HuH-7.5 (cell line): ENCODE measurements around the gene CDKN1B.

Source experiments
- DNase-seq: peaks from one replicate; pipeline ENCODE4 v3.0.0; 2011; ENCODE audit warnings: low spot score

CDKN1B gene

DNA sequence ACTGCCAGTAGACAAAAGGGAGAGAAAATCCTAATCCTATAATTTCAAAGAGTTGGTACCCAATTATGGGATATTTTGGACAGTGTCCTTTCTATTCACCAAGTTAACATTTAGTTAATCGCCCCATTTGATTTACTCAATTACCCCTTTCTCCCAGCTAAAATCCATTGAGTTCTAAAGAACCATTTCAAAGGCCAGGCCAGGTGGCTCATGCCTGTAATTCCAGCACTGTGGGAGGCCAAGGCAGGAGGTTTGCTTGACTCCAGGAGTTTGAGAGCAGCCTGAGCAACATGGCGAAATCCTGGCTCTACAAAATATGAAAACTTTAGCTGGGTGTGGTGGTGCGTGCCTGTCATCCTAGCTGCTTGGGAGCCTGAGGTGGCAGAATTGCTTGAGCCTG is 15.7 kb upstream of the CDKN1B start:
- no peak for DNase-seq

DNA sequence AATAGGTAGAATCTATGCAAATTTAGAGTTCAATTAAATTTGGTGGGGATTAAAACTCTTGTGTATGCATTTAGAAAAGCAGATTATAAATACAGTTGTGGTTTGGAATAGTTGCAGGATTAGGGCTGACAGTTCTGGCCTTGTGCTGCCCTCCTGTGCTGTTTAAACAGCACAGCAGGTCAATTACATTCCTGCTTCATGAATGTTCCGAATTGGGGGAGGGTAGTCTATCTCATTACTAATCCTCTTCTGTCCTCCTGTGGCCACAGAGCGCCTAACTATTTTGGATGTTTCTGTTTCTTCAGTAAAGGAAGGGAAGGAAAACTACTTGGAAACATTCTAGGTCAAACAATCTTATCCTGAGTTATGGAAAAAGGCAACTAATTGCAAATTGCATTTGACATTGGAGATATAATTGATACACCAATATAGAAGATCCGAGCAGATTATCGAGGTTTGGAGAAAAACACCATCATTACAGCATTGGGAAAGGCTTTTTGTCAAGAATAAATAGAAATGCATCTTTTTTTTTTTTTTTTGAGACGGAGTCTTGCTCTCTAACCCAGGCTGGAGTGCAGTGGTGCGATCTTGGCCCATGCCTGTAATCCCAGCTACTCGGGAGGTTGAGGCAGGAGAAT is 12.5 kb upstream of the CDKN1B start:
- no peak for DNase-seq

DNA sequence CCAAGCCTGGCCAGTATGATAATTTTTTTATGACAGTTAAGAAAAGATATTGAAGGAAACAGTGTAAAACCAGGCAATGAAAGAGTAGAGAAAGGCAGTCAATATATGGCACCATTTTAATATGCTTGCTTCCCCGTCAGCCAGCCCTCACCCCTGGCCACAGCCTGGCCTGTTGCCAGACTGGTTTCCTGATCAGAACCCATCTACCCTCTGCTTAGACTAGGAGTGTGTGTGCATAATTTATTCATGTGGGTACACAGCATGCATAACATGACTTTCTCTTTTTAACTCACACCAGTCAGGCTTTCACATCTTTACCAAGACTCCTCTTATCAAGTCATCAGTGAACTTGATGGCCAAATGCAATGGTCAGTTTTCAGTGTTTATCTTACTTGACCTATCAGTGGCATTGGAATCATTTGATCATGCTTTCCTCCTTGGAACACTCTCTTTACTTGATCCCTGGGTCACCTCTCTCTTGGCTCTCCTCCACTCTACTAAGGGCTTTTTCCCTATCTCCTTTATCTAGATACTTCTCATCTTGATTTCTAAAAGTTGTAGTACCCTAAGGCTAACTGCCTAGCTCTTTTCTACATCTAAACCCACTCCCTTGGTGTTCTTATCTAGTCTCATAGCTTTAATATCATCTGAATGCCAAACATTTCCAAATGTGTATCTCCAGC is 11.2 kb upstream of the CDKN1B start:
- DNase-seq, result no peak

DNA sequence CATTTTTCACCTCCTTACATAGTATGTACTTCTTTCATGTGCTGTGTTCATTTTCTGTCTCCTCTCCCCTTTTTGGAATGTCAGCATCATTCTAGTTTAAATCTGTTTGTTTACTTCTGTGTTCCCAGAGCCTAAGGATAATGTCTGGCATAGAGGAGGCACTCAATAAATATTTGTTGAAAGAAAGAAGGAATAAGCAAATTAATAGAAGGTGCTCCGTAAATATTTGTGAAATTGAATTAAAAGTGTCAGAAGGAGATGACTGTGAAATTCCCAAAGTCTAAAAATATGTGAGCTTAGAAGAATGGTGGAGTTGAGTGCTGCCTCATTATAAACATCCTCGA is 3.3 kb upstream of the CDKN1B start:
- no peak for DNase-seq

DNA sequence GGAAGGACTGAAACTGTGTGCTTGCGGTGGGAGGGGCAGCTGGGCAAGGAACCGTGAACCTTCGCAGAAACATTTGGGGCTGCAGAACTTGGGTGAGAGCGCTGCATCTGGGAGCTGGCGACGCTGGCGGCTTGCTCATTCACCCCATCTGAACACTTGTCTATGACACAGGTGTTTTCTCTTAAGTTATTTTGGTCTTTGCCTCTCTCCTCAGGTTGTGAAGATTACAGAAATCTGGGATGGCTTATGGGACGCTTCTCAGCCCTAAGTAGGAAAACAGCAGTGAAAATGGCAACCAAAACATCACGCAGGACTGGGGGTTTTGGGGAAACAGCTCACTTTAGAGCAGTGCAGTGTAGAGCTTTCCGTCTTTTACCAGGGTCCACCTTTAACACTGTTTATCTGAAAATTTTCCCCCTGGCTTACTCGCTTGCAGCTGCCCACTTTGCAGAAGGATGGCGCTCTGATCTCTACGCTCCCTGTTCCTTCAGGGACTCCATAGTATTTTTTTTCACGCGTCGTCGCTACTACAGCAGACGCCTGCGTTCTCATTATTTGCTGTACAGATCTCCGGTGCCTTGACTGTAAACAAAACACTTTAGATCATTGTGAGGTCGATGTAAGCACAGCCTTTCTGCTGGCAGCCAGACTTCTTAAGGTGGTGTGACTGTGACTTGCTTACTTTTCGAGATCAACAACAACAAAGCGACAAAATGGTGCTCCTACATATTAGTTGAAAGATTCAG is 2.7 kb upstream of the CDKN1B start:
- peak; percentile 15 for DNase-seq

DNA sequence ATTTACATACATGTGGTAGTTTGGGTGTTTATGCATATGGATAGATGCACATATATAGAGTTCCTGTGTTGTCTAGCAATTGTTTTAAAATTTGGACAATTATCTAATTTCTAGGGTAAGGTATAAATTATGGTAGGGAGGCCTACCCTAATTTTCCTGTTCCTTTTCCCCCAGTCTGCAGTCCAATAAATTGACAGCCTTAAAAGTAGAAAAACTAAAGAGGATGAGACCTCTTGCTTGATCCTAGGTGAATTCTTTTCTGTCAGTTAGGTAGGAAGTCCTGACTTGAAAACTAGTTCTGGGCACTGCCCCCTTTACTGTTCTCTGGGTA is 2.1 kb upstream of the CDKN1B start:
- no peak for DNase-seq

DNA sequence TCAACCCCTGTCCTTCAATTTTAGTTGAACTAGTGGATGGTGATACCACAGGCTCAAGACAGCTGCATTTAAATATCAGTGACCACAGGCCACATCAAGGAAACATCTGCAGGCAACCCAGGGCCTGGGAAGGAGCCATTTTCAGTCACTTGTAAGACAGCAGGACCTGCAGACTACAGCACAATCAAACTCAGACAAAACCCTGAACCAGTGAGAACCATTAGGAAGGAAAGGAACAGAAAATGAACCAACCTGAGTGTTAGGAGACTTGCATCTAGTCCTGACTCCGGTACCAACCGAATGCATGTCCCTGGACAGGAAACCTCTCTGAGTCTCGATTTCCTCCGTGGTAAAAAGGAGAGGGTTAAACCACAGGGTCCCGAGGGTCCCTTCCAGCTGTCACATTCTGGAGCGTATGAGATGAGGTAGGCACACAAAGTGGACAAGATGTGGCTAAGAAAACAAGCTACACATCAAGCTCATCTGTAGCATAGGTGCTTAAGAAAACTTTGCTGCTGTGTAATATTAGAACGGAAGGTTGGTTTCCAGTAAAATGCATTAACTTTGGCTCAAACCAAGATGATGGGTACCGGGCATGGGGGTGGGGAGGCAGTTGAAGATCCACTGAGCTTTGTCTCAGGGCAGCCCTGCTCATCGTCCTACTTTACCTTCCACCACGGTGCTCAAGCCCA is 1.6 kb upstream of the CDKN1B start:
- peak; percentile 9 for DNase-seq

DNA sequence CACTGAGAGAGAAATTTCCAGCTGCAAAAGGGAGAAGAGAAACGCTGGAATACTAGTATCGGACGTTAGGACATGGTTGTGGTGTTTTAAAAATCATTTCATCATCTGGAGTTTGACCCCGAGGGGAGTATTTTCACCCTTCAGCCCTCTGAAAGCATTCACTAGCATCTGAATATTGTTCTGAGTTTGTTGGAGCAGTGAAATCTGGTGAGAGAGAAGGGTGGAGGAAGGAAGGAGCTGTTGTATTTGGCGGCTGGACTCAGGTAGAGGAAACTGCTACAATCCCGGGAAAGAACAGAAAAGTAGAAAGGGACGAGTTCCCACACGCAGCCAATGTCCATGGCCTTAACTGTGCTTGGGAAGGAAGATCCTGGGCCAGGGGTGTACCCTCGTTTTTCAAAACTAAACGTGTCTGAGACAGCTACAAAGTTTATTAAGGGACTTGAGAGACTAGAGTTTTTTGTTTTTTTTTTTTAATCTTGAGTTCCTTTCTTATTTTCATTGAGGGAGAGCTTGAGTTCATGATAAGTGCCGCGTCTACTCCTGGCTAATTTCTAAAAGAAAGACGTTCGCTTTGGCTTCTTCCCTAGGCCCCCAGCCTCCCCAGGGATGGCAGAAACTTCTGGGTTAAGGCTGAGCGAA is 896 bp upstream of the CDKN1B start:
- peak; percentile 58 for DNase-seq

DNA sequence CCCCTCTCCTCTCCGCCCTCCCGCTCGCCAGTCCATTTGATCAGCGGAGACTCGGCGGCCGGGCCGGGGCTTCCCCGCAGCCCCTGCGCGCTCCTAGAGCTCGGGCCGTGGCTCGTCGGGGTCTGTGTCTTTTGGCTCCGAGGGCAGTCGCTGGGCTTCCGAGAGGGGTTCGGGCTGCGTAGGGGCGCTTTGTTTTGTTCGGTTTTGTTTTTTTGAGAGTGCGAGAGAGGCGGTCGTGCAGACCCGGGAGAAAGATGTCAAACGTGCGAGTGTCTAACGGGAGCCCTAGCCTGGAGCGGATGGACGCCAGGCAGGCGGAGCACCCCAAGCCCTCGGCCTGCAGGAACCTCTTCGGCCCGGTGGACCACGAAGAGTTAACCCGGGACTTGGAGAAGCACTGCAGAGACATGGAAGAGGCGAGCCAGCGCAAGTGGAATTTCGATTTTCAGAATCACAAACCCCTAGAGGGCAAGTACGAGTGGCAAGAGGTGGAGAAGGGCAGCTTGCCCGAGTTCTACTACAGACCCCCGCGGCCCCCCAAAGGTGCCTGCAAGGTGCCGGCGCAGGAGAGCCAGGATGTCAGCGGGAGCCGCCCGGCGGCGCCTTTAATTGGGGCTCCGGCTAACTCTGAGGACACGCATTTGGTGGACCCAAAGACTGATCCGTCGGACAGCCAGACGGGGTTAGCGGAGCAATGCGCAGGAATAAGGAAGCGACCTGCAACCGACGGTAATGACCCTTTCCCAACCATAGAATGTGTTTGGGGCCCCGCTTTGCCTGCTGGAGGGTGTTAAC is 615 bp downstream of the CDKN1B start:
- DNase-seq, result peak; percentile 19

DNA sequence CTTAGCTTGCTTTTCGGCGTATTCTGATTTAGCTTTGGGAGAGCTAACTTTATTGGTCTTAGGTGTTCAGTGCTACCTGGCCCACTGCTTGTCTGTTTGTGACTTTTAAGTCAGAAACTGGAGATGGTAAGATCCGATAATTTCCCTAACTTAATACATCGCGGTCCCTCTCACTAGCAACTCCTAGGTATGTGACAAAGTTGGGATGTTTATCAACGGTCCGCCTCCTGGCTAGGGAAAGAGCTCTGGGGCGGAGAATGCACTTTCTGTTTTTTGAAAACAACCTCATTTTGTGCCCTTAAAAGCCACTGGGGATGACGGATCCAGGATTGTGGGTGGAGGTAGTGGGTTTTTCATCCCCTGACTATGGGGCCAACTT is 1.2 kb downstream of the CDKN1B start:
- peak; percentile 11 for DNase-seq

DNA sequence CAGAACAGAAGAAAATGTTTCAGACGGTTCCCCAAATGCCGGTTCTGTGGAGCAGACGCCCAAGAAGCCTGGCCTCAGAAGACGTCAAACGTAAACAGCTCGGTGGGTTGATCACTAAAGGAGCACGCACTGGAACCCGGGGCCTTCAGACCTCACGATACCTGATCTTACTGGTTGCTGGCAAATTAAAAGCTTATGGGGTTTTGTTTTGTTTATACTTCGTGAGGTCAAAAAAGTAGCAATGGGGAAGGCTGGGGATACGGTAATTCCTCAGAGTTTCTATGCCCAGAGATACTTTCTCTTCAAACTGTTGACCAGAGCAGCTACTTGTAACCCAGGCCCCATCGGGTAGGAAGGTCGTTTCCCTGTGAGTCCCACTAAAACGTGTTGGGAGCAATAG is 1.7 kb downstream of the CDKN1B start:
- peak; percentile 16 for DNase-seq

DNA sequence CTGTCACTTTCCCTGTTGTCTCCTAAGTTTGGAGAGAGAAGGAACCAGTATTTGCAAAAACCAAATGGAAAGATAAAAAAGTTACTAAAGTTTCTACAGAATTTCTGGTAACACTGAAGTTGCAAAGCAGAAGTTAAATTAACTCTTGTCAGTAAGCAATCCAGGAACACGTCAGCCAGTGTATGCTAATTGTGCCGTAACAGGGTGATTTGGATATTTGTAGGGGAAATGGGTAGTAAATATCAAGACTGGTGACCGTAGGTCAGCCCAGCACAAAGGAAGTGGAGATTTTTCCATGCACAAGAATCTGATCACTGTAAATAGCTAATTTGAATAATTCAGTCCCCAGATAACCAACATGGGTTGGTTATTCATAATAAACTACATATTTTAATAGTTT is 2.3 kb downstream of the CDKN1B start:
- DNase-seq, result peak; percentile 11

DNA sequence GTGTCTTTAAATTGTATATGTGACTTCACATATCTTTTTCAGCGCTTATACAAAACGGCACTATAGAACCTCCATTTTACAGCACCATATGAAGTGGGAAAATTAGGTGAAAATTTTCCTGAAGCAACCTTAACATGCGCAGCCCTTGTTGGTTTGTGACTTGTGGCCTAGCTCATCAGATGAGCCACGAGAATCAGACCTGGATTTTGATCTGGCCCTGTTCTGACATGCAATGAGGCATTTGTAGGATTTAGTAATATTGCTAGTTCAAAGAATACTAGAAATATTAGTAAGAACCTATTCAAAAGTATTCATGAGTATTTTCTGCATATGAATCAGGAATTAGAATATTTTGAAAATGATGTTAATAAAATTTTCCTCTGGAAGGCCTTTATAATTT is 2.9 kb downstream of the CDKN1B start:
- no peak for DNase-seq

DNA sequence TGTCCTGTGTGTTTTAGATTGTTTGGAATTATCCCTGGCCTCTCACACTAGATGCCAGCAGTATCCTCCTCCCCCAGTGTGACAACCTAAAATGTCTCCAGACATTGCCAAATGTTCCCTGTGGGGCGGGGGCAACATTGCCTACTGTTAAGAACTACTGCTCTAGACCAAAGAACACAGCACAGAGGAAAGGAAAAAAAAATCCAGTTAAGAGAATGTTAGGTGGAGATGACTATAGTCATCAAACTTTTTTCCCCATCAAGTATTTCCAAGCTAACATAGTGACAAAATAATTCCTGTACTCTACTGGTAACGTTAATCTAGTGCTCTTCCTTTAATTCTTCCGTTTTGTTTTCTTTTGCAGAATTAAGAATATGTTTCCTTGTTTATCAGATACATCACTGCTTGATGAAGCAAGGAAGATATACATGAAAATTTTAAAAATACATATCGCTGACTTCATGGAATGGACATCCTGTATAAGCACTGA is 3.5 kb downstream of the CDKN1B start:
- DNase-seq, result no peak

DNA sequence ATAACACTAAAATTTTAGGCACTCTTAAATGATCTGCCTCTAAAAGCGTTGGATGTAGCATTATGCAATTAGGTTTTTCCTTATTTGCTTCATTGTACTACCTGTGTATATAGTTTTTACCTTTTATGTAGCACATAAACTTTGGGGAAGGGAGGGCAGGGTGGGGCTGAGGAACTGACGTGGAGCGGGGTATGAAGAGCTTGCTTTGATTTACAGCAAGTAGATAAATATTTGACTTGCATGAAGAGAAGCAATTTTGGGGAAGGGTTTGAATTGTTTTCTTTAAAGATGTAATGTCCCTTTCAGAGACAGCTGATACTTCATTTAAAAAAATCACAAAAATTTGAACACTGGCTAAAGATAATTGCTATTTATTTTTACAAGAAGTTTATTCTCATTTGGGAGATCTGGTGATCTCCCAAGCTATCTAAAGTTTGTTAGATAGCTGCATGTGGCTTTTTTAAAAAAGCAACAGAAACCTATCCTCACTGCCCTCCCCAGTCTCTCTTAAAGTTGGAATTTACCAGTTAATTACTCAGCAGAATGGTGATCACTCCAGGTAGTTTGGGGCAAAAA is 4.1 kb downstream of the CDKN1B start:
- DNase-seq, result peak; percentile 21

DNA sequence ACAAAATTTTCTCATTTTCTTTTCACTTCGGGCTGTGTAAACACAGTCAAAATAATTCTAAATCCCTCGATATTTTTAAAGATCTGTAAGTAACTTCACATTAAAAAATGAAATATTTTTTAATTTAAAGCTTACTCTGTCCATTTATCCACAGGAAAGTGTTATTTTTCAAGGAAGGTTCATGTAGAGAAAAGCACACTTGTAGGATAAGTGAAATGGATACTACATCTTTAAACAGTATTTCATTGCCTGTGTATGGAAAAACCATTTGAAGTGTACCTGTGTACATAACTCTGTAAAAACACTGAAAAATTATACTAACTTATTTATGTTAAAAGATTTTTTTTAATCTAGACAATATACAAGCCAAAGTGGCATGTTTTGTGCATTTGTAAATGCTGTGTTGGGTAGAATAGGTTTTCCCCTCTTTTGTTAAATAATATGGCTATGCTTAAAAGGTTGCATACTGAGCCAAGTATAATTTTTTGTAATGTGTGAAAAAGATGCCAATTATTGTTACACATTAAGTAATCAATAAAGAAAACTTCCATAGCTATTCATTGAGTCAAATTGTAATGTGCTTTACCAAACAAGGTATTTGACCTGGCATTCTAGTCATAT is 4.8 kb downstream of the CDKN1B start:
- no peak for DNase-seq

DNA sequence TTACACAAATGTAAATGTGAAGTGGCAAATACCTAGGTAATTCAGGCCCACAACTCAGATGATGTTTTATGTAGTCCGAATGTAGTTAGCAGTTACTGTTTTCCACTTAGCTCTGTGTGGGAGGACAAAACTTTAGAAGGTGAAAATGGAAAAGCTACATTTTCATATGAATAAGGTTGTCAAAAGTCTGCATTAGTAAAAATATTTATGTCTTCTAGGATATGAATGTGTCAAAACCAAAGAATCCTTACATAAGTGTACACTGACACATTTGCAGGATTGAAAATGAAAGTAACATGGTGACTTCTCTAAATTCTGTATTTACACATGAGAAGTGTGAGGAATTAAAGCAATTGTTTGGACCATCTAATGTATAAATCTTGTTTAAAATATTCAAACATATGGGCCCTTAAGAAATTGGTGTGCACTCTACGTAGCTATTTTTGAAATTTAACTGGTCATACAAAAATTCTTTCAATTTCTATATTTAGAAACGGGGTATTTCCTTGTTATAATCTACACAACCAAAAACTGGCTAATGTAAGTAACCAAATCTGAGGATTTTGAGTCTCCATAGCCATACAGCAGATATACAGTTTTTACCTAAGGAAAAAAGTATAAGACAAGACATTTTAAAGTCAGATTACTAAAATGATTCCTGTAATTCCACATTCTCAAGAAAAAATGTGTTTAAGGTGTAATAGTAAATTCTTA is 5.4 kb downstream of the CDKN1B start:
- DNase-seq, result no peak

DNA sequence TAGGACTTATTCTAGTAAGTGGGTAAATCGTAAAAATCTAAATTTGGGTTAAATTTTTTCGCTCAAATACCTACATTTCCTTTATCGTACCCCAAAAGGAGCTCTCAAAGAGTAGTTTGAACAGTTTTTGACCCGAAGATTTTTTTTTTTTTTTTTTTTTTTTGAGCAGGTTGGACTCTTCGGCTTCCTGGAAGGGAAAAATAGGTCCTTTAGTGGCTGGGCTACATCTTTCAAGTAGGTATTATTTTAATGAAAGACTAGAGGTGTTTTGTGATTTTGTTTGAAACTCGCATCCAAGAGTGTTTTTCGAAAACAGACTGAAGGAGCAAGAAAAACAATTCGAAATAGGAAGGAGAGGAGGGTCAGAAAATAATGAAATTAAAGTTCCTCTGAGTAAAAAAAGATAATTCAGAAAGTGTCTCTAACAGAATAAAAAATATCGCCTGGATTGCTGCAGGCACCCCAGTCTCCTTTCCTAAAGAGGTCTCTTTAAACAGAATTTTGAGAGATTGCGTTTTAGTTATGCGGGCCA is 6.0 kb downstream of the CDKN1B start:
- DNase-seq, result no peak

DNA sequence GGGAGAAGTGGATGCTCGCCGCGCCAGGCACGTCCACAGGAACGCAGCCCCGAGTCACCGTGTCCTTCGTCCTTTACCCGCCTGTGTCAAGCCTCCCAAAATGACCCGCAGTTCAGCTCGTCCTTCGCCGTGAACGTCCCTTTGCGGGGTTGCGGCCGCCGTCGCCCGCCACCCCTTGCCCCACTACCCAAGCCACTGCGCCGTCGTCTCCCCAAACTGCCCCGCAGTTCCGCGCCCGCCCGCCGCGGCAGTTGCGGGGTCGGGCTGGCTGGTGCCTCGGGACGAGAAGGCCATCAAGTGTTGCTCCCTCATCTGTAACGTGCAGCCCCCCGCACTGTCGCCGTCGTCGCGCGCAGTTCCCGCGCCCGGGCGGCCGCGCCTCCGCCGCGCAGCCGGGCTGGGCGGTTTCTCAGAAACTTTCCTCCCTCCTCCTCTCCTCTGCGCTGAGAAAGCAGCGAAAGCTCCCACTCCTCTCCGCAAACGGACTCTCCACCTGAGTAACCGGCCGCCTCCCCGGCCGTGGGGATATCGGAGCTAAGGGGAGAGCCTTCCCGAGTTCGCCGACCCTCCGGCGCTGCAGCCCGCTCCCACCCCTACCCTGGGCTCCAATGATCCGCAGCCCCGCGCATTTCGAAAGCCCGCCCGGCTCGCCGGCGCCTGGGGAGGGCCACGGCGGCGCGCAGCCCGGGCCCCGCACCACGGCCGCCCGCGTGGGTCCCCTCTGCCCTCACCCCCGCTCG is 6.7 kb downstream of the CDKN1B start:
- no peak for DNase-seq
